Stimulated activated naive CD8-positive, alpha-beta T cell treated with anti-CD3 and anti-CD28 coated beads, Interleukin-15, Interleukin-2, amounts not matched to agents 100 U/mL and 50 U/mL, for 24 hours (primary cell): ENCODE data around the gene LMOD3.

Experiments used
- ATAC-seq: fragments of 150-1000 bp; cut with Tn5 transposase; one replicate; pipeline ENCODE4 v1.10.0; 2021
- DNase-seq: peaks from one replicate; pipeline ENCODE4 v3.0.0; 2021

The LMOD3 gene

GRCh38 chr3:69121950-69122349 is 445 bp downstream of the LMOD3 start:
- DNase-seq (no peak), ATAC-seq (no peak)

DNA sequence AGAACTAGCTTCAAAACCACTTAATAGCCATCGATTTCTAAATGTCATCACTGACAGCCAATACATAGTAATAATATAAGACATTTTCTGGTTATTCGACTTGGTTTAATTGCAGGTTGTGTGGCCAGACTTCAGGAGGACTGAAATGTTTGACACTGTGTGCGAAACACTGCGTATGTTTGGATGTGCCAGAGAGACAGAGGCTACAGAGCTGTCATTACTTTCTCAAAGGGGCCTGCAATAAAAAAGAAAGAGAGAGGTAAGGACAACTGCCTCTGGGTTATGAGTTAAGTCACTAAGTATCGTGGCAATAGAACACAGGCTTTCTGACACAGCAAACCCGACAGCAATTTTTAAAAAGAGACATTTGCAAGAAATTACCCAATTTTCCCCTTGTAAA is 882 bp downstream of the LMOD3 start:
- no peak for DNase-seq
- ATAC-seq = no peak

GRCh38 chr3:69120879-69121464 is 1.4 kb downstream of the LMOD3 start:
- ATAC-seq (peak; percentile 77), DNase-seq (peak; percentile 81)

DNA sequence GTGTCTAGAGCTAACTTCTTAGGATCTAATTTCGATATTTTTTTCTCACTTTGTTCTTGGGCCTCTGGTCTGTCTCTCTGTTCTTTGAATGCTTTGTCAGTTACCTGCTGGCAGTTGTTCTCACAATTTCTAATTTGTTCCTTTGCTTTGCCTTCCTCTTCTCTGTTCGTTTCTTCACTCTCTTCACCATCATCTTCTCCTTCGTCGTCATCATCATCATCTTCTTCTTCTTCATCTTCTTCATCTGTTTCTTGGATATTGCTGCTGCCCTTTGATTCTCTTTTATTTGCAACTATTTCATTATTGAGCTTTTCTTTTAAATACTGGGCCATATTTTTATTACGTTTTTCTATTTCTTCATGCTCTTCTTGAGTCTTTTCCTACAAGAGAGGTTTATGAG is 2.7 kb downstream of the LMOD3 start:
- ATAC-seq = no peak

GRCh38 chr3:69119138-69119537 is 3.3 kb downstream of the LMOD3 start:
- ATAC-seq = no peak
- DNase-seq = no peak

More for the DNA sequence above, 2.7 kb downstream of the LMOD3 start:
- DNase-seq = no peak

GRCh38 chr3:69118555-69118954 is 3.8 kb downstream of the LMOD3 start:
- ATAC-seq (no peak), DNase-seq (no peak)

- no peak for ATAC-seq
- no peak for DNase-seq
Observed at GRCh38 chr3:69116897-69117296, 5.5 kb downstream of the LMOD3 start.

DNA sequence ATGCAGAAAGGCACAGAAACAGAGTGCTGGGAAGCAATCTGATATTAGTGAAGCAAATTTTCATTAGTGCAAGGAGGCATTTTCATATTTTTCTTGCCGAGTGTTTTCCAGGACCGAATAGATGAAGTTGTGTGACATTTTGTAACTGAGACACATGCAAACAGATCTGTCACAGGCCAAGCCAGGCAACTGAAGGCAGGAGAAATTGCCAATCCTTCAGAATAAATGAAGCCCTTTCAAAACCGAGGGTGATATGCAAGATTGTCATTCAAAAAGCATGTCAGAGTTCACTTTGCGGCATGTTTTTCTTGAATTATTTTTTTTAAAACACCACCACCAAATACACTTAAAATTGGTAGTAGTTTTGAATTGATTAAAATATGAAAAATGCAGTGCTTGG is 6.2 kb downstream of the LMOD3 start:
- no peak for DNase-seq
- ATAC-seq = no peak

DNA sequence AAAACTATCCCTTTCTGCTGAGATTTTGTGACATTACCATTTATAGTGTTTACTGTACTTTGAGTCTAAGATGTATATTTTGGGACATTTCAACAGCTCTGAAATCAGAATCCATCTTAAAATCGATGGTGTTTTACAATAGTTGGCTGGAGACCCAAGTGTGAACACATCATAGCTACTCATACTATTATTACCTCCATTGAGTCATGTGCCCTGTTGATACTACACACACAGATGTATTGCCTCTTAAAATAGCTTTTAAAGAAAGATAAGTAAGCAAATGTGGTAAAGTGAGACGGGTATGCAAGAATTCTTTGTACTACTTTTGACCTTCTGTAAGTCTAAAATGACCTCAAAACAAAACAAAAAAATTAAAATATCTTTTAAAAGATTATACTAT is 6.7 kb downstream of the LMOD3 start:
- DNase-seq (no peak), ATAC-seq (no peak)

- DNase-seq (no peak), ATAC-seq (peak; percentile 48)
Observed at GRCh38 chr3:69113536-69113935, 8.9 kb downstream of the LMOD3 start.

DNA sequence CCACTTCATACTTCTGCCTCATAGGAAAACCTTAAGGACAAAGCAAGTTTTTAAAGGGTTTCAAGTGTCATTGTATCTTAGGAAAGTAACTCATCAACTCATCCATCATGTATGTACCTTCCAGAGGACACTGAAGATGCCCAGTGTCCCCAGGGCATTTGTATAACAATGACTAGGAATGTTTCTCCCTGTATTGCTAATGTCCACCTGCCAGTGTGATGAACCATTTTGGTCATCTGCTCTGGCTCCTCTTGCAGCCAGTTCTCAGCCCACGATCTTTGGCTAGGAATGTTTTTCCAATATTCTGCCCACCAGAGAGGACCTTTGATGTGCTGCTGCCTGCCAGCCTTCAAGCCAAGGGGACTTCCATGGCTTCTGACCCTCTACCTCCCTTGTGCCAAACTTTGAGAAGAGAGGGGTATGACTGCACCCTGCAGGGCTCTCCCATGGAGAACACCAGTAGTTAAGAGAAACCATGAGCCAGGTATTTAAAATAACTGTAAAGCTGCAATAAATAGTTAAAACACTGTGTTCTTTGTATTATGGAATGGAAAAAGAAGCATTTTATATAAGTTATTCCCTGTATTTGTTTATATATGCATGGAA is 11.4 kb downstream of the LMOD3 start:
- DNase-seq (no peak), ATAC-seq (no peak)

DNA sequence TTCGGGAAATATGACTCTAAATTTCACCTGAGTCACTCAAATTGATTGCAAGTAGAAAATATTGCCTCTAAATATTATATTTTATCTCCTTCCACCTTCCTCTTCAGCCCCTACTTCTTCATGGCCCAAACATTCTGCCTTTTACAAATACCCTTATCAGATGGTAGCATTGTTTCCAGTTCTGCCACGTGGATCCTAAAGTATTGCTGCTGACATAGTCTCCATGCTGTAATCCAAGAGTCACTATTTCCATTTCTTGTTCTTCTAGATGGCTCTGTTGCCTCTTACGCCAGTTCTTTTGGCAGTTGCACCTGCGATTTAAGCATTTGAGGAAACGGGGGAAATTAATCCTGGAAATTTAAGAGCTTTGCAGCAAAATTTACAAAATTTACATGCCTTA is 13.6 kb downstream of the LMOD3 start:
- ATAC-seq = no peak
- no peak for DNase-seq

DNA sequence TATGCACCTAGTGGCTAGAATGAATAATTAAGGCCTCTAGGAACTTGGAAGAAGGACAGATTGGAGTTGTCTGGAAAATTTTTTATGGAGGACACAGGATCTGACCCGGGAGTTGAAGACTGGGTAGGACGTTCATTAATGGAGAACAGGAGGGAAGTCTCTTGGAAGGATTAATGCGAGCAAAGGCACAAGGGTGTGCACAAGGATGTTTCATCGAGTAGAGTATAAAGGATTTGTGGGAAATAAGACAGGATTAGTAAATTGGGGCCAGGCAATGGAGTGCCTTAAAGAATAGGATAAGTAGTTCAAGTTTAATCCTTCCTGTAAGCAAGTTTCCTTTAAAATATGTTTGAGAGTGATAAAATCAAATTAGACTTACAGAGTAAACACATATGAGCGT is 14.6 kb downstream of the LMOD3 start:
- DNase-seq (no peak), ATAC-seq (no peak)

GRCh38 chr3:69105320-69105719 is 17.1 kb downstream of the LMOD3 start:
- DNase-seq (no peak), ATAC-seq (no peak)

GRCh38 chr3:69104586-69104985 is 17.8 kb downstream of the LMOD3 start:
- no peak for DNase-seq
- ATAC-seq = no peak

DNA sequence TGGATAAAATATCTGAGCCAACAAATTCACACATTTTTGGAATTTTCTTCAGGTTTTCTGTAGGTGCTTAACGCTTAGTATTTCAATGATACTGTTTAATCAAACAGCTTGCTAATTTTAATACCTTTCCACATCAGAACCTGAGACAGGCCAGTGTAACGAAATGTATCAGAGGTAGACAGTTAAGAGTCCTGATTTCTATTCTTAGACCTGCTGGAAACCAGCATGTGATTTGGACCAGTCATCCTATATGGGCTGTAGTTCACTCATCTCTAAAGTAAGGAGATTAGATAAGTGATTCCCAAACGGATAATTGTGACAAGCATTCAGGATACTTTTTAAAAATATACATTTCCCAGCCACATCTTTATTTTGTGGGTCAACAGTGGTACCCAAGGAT is 19.3 kb downstream of the LMOD3 start:
- ATAC-seq (no peak), DNase-seq (no peak)

DNA sequence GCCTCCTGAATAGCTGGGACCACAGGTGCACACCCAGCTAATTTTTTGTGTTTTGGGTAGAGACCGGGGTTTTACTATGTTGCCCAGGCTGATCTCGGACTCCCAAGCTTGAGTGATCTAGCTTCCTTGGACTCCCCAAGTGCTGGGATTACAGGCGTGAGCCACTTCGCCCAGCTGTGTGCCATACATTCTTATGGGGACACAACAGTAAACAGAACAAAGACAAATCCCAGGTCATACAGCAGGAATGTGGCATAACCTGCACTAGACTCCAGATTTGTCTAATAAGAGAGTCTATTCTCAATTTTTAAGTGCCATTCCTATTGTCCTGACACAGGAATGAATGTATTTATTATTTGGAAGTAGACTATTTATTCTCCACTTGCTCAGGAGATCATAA is 20.0 kb downstream of the LMOD3 start:
- no peak for DNase-seq
- ATAC-seq = no peak

DNA sequence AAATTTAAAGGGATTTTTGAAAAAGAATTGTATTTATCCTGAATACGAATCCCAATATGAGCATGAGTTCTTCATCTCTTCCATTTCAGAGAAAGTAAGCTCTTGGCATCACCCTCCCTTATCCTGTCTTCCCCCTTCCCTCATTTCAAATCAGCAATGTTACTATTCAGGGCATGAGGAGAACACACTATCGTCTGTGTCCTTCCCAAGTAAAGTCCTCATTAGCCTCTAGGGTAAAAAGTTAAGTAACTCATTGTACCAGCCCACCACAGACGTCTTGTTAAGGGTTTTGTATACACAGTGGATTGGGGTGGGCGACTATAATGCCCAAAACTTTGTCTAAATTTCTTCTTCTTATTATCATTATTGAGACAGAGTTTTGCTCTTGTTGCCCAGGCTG is 22.8 kb downstream of the LMOD3 start:
- DNase-seq (no peak), ATAC-seq (no peak)

DNA sequence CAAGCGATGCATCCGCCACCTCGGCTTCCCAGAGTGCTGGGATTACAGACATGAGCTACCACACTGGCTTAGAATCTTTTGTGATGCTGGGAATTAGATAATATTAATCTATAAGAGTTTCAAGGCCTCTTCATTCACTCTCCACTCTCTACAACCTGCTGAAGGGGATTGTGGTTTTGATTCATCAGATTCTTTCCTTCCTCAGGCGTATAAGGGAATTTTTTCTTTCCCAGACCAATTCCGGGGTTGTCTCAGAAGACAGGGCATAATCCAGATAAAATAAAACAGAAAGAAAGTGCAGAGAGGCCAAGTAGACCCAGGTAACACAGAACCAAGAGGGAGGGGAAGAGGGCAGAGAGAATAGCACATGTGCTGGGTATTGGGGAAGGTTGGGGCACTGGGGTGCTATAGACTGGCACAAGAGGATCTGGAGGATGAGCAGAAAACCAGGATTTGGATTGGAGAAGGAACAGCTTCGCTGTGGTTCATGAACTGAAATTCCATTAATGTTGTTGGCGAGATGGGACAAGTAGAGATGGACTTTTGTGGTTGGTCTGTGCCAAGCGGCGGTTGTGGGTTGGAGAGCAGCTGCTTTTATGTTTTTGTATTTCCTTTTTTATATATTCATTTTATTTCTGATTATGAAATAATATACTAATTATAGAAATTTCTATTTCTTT is 24.8 kb downstream of the LMOD3 start:
- ATAC-seq = no peak
- DNase-seq = no peak

DNA sequence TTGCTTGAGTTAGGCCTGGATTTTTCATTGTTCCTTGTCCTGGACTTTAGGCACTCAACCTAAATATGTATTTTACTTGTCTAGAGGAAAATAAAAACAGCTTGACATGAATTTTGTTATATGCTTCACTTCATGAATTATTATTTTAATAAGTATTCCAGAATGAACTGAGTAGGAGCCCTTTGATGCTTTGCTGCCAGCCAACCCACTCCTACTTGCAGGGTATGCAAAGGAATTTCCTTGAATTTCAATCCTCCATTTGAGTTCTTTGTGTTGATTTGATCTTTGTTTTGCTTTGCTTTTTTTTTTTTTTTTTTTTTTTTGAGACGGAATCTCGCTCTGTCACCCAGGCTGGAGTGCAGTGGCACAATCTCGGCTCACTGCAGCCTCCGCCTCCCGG is 26.1 kb downstream of the LMOD3 start:
- no peak for DNase-seq
- no peak for ATAC-seq

DNA sequence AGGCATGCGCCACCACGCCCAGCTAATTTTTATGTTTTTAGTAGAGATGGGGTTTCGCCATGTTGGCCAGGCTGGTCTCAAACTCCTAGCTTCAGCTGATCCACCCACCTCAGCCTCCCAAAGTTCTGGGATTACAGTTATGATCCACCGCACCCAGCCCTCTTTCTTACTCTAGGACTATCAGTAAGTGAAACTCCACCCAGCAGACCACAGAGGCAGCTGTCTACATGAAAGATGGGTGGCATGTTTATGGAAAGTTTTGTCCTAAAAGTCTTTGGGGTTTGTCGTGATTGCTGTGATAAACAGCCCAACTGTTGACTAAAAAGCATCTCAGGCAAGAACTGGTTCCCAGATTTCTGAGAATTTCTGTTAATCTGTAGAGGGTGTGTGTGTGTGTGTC is 26.8 kb downstream of the LMOD3 start:
- DNase-seq = no peak
- ATAC-seq = no peak

- DNase-seq = no peak
- ATAC-seq = peak; percentile 75
Observed at GRCh38 chr3:69094467-69095205, 27.8 kb downstream of the LMOD3 start.

DNA sequence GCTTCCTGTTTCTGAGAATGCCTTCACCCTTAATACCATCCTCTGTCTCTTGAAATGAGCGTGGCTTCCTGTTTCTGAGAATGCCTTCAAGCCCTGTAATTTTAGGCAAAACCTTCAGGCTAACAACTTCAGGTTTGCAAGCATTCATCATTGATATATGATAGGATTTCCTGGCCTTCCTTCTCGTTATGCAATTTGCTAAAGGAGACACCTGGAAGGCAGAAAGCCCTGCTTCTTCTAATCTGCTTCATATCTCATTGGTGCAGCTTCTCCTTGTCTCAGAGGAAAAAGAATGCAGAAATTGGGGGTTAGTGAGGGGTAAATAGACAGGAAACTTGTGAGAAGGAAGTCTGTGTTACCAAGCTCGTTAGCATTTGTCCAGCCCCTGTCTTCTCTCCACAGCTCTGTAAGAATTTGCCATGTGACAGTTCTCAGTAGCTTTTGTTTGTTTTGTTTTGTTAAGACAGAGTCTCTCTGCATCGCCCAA is 30.3 kb downstream of the LMOD3 start:
- no peak for ATAC-seq
- DNase-seq = no peak
